Measurements from ENCODE around the gene PGBD5. TPM values are rescaled to one million over a fixed set of nuclear protein-coding genes. Genes with fewer than 3 reads are reported as not detected.

PGBD5 gene
- total and polyA plus RNA-seq, 4 donors = 0.31 to 0.99 (median 0.57) TPM

- DNase-seq (no peak), ATAC-seq (ENCODE audit: low FRiP score) (no peak)
- no peaks in the 10 kb centered on the region for H3K27me3 ChIP-seq (ENCODE audit: control insufficient read depth in 1 of 2, insufficient read depth in 2 of 2, low read length in 1 of 2)
- no peaks in the 10 kb centered on the region for H3K4me1 ChIP-seq (ENCODE audit: control insufficient read depth in 1 of 2, insufficient read depth in 2 of 2, low read length in 2 of 2)
- intact Hi-C loops (cut with DNase I) = no loop called here
- H3K4me3 ChIP-seq (ENCODE audit: low read length in 2 of 2) = no peak overlapping the region
- 79 to 86% methylated on average over 5 of the region's 5 CpGs for WGBS, 2 donors
- no peak overlapping the region for H3K27ac ChIP-seq (ENCODE audit: low read depth in 1 of 2, low read length in 2 of 2)
- H3K36me3 ChIP-seq (ENCODE audit: control insufficient read depth in 1 of 2, insufficient read depth in 2 of 2, low read length in 1 of 2) = no peaks in the 10 kb centered on the region
- no peaks in the 10 kb centered on the region for H3K9me3 ChIP-seq (ENCODE audit: control insufficient read depth, low read length)
These were observed 57.8 kb downstream of the PGBD5 start for GRCh38 chr1:230368363-230368762.

GRCh38 chr1:230366504-230366915 lies 59.6 kb downstream of the PGBD5 start:
- no peak overlapping the region for H3K4me3 ChIP-seq (ENCODE audit: low read length in 2 of 2)
- intact Hi-C loops (cut with DNase I) = no loop called here
- H3K36me3 ChIP-seq (ENCODE audit: control insufficient read depth in 1 of 2, insufficient read depth in 2 of 2, low read length in 1 of 2) = no peaks in the 10 kb centered on the region
- DNase-seq (no peak), ATAC-seq (ENCODE audit: low FRiP score) (no peak)
- H3K4me1 ChIP-seq (ENCODE audit: control insufficient read depth in 1 of 2, insufficient read depth in 2 of 2, low read length in 2 of 2) = no peaks in the 10 kb centered on the region
- no peak overlapping the region for H3K27ac ChIP-seq (ENCODE audit: low read depth in 1 of 2, low read length in 2 of 2)
- H3K9me3 ChIP-seq (ENCODE audit: control insufficient read depth, low read length) = no peaks in the 10 kb centered on the region
- WGBS, 2 donors = 83 to 91% methylated on average over 7 of the region's 7 CpGs
- H3K27me3 ChIP-seq (ENCODE audit: control insufficient read depth in 1 of 2, insufficient read depth in 2 of 2, low read length in 1 of 2) = no peaks in the 10 kb centered on the region

GRCh38 chr1:230365723-230366307 lies 60.3 kb downstream of the PGBD5 start:
- Histone ChIP-seq H3K27ac (ENCODE audit: low read depth in 1 of 2, low read length in 2 of 2) (no peak overlapping the region), H3K9me3 (ENCODE audit: control insufficient read depth, low read length) (no peaks in the 10 kb centered on the region), H3K27me3 (ENCODE audit: control insufficient read depth in 1 of 2, insufficient read depth in 2 of 2, low read length in 1 of 2) (no peaks in the 10 kb centered on the region), H3K4me1 (ENCODE audit: control insufficient read depth in 1 of 2, insufficient read depth in 2 of 2, low read length in 2 of 2) (no peaks in the 10 kb centered on the region), H3K4me3 (ENCODE audit: low read length in 2 of 2) (no peak overlapping the region), H3K36me3 (ENCODE audit: control insufficient read depth in 1 of 2, insufficient read depth in 2 of 2, low read length in 1 of 2) (no peaks in the 10 kb centered on the region)
- ATAC-seq (ENCODE audit: low FRiP score) = no peak
- 80 to 83% methylated on average over 3 of the region's 3 CpGs for WGBS, 2 donors
- DNase-seq = no peak
- intact Hi-C loops (cut with DNase I) = no loop called here

- Histone ChIP-seq H3K4me1 (ENCODE audit: control insufficient read depth in 1 of 2, insufficient read depth in 2 of 2, low read length in 2 of 2) (no peaks in the 10 kb centered on the region), H3K27ac (ENCODE audit: low read depth in 1 of 2, low read length in 2 of 2) (no peak overlapping the region), H3K9me3 (ENCODE audit: control insufficient read depth, low read length) (no peaks in the 10 kb centered on the region), H3K27me3 (ENCODE audit: control insufficient read depth in 1 of 2, insufficient read depth in 2 of 2, low read length in 1 of 2) (no peaks in the 10 kb centered on the region), H3K36me3 (ENCODE audit: control insufficient read depth in 1 of 2, insufficient read depth in 2 of 2, low read length in 1 of 2) (no peaks in the 10 kb centered on the region), H3K4me3 (ENCODE audit: low read length in 2 of 2) (no peak overlapping the region)
- no peak for ATAC-seq (ENCODE audit: low FRiP score)
- intact Hi-C loops (cut with DNase I) = no loop called here
- DNase-seq = no peak
- 96 to 98% methylated on average over 8 of the region's 8 CpGs for WGBS, 2 donors
These were observed 63.2 kb downstream of the PGBD5 start for GRCh38 chr1:230362949-230363348.

- Histone ChIP-seq H3K9me3 (ENCODE audit: control insufficient read depth, low read length) (no peaks in the 10 kb centered on the region), H3K27ac (ENCODE audit: low read depth in 1 of 2, low read length in 2 of 2) (no peak overlapping the region), H3K27me3 (ENCODE audit: control insufficient read depth in 1 of 2, insufficient read depth in 2 of 2, low read length in 1 of 2) (no peaks in the 10 kb centered on the region), H3K36me3 (ENCODE audit: control insufficient read depth in 1 of 2, insufficient read depth in 2 of 2, low read length in 1 of 2) (no peaks in the 10 kb centered on the region), H3K4me1 (ENCODE audit: control insufficient read depth in 1 of 2, insufficient read depth in 2 of 2, low read length in 2 of 2) (no peaks in the 10 kb centered on the region), H3K4me3 (ENCODE audit: low read length in 2 of 2) (no peak overlapping the region)
- intact Hi-C loops (cut with DNase I) = no loop called here
- DNase-seq (no peak), ATAC-seq (ENCODE audit: low FRiP score) (no peak)
- 93 to 95% methylated on average over 10 of the region's 10 CpGs for WGBS, 2 donors
These were observed 64.2 kb downstream of the PGBD5 start for GRCh38 chr1:230361941-230362340.

GRCh38 chr1:230359992-230360668 lies 66.0 kb downstream of the PGBD5 start:
- H3K4me3 ChIP-seq (ENCODE audit: low read length in 2 of 2) = no peak overlapping the region
- H3K4me1 ChIP-seq (ENCODE audit: control insufficient read depth in 1 of 2, insufficient read depth in 2 of 2, low read length in 2 of 2) = no peaks in the 10 kb centered on the region
- ATAC-seq (ENCODE audit: low FRiP score) (no peak), DNase-seq (no peak)
- H3K36me3 ChIP-seq (ENCODE audit: control insufficient read depth in 1 of 2, insufficient read depth in 2 of 2, low read length in 1 of 2) = no peaks in the 10 kb centered on the region
- H3K27ac ChIP-seq (ENCODE audit: low read depth in 1 of 2, low read length in 2 of 2) = no peak overlapping the region
- H3K27me3 ChIP-seq (ENCODE audit: control insufficient read depth in 1 of 2, insufficient read depth in 2 of 2, low read length in 1 of 2) = no peaks in the 10 kb centered on the region
- intact Hi-C loops (cut with DNase I) = no loop called here
- no peaks in the 10 kb centered on the region for H3K9me3 ChIP-seq (ENCODE audit: control insufficient read depth, low read length)
- WGBS, 2 donors = 90% methylated on average over 7 of the region's 7 CpGs

GRCh38 chr1:230356869-230357794 lies 69.0 kb downstream of the PGBD5 start:
- Histone ChIP-seq H3K4me3 (ENCODE audit: low read length in 2 of 2) (no peak overlapping the region), H3K4me1 (ENCODE audit: control insufficient read depth in 1 of 2, insufficient read depth in 2 of 2, low read length in 2 of 2) (no peaks in the 10 kb centered on the region), H3K27ac (ENCODE audit: low read depth in 1 of 2, low read length in 2 of 2) (no peak overlapping the region), H3K36me3 (ENCODE audit: control insufficient read depth in 1 of 2, insufficient read depth in 2 of 2, low read length in 1 of 2) (no peaks in the 10 kb centered on the region), H3K9me3 (ENCODE audit: control insufficient read depth, low read length) (no peaks in the 10 kb centered on the region), H3K27me3 (ENCODE audit: control insufficient read depth in 1 of 2, insufficient read depth in 2 of 2, low read length in 1 of 2) (no peaks in the 10 kb centered on the region)
- WGBS, 2 donors = 89 to 90% methylated on average over 47 of the region's 47 CpGs
- DNase-seq (no peak), ATAC-seq (ENCODE audit: low FRiP score) (no peak)
- intact Hi-C loops (cut with DNase I) = no loop called here

- no peaks in the 10 kb centered on the region for H3K9me3 ChIP-seq (ENCODE audit: control insufficient read depth, low read length)
- no peaks in the 10 kb centered on the region for H3K27me3 ChIP-seq (ENCODE audit: control insufficient read depth in 1 of 2, insufficient read depth in 2 of 2, low read length in 1 of 2)
- 86 to 88% methylated on average over 6 of the region's 6 CpGs for WGBS, 2 donors
- H3K27ac ChIP-seq (ENCODE audit: low read depth in 1 of 2, low read length in 2 of 2) = no peak overlapping the region
- no peak overlapping the region for H3K4me3 ChIP-seq (ENCODE audit: low read length in 2 of 2)
- intact Hi-C loops (cut with DNase I) = no loop called here
- no peaks in the 10 kb centered on the region for H3K4me1 ChIP-seq (ENCODE audit: control insufficient read depth in 1 of 2, insufficient read depth in 2 of 2, low read length in 2 of 2)
- ATAC-seq (ENCODE audit: low FRiP score) (no peak), DNase-seq (no peak)
- H3K36me3 ChIP-seq (ENCODE audit: control insufficient read depth in 1 of 2, insufficient read depth in 2 of 2, low read length in 1 of 2) = no peaks in the 10 kb centered on the region
These were observed 69.9 kb downstream of the PGBD5 start for GRCh38 chr1:230356190-230356589.

All from aorta (tissue), 5 donors.